Ishikawa (cell line): ENCODE measurements around the gene WDR64.

Source experiments
- CEBPB ChIP-seq: IDR thresholded peaks from 2 replicates; pipeline ENCODE4 v1.6.1; 2012
- CREB1 ChIP-seq: IDR thresholded peaks from 2 replicates; pipeline ENCODE4 v1.6.1; 2012; ENCODE audit warnings: low read depth
- EGR1 ChIP-seq: IDR thresholded peaks from 2 replicates; pipeline ENCODE4 v1.6.1; 2012
- EP300 ChIP-seq: IDR thresholded peaks from 2 replicates; pipeline ENCODE4 v1.6.1; 2012; ENCODE audit warnings: borderline replicate concordance
- FOXM1 ChIP-seq: IDR thresholded peaks from 2 replicates; pipeline ENCODE4 v1.6.1; 2012; ENCODE audit warnings: low read depth, borderline replicate concordance
- NFIC ChIP-seq: IDR thresholded peaks from 2 replicates; pipeline ENCODE4 v1.6.1; 2012
- RAD21 ChIP-seq: IDR thresholded peaks from 2 replicates; pipeline ENCODE4 v1.6.1; 2012; ENCODE audit warnings: low read depth
- TAF1 ChIP-seq: IDR thresholded peaks from 2 replicates; pipeline ENCODE4 v1.6.1; 2012; ENCODE audit warnings: low read depth, mild to moderate bottlenecking
- TCF12 ChIP-seq: IDR thresholded peaks from 2 replicates; pipeline ENCODE4 v1.6.1; 2012; ENCODE audit warnings: low read depth
- TEAD4 ChIP-seq: IDR thresholded peaks from 2 replicates; pipeline ENCODE4 v1.6.1; 2012
- YY1 ChIP-seq: IDR thresholded peaks from 2 replicates; pipeline ENCODE4 v1.6.1; 2012; ENCODE audit warnings: low read depth
- ZBTB7A ChIP-seq: IDR thresholded peaks from 2 replicates; pipeline ENCODE4 v1.6.1; 2012; ENCODE audit warnings: low read depth
- TF ChIP-seq, protein P1 (sequence below): IDR thresholded peaks from 2 replicates; pipeline ENCODE4 v1.6.1; 2012
- TF ChIP-seq, protein P2 (sequence below): IDR thresholded peaks from 2 replicates; pipeline ENCODE4 v1.6.1; 2012; ENCODE audit warnings: low read depth, mild to moderate bottlenecking
- TF ChIP-seq, protein P3 (sequence below): IDR thresholded peaks from 2 replicates; pipeline ENCODE4 v1.6.1; 2012

WDR64 gene

DNA sequence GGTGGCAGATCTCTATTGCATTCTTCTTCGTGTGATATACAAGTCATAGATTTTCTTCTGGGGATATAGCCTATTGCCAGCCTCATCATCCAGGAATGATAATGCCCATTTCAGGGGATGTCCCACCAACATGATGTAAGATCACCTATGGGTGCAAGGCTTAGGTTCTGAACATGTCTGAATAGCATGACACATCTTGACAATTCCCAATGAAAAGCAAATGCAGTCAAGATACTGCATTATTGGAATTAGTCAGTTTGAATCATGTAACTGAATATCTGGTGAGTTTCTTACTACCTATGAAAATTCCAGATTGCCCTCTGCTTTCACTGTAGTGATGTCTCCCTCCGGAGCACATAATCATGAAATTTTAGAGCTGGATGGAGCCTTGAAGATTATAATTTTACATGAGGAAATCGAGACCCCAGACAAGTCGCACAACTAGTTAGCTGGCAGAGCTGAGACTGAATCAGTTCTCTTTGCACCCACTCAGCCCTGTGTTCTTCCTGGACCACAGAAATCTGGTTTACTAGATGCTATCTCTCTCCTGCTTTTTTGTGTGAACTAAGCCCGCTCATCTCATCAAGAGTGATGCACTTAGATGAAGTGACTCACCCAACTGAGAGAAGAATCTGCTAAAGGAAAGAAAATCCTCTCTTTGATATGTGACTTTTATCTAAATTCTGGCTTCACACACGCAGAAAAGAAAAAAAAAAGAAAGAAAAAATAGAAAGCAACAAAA lies 65.0 kb downstream of the WDR64 start:
- TF ChIP-seq CREB1 = no peak

DNA sequence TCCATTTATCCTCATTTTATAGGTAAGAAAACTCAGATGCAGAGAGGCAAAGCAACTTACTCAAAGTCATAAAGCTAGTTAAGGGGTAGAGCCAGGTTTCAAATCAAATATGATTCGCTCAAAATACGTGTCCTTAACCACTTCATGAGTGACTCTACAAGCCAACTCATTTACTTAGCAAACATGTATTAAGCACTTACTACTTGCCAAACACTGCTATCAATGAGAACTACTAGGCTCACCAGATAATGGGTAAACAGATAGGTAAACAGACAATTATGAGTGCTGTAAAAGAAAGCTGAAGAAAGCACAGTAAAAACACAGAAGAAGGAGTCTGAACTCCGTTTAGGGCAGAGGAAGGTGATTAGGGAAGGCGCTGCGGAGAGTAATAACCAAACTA lies 65.9 kb downstream of the WDR64 start:
- TF ChIP-seq, protein P1, sequence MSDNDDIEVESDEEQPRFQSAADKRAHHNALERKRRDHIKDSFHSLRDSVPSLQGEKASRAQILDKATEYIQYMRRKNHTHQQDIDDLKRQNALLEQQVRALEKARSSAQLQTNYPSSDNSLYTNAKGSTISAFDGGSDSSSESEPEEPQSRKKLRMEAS = no peak
- TF ChIP-seq ZBTB7A = no peak
- no peak for TF ChIP-seq CEBPB
- TF ChIP-seq FOXM1 = no peak
- TF ChIP-seq EP300 = no peak
- TF ChIP-seq CREB1 = no peak
- TF ChIP-seq YY1 = no peak
- TF ChIP-seq TCF12 = no peak
- TF ChIP-seq TAF1 = no peak
- TF ChIP-seq, protein P2, sequence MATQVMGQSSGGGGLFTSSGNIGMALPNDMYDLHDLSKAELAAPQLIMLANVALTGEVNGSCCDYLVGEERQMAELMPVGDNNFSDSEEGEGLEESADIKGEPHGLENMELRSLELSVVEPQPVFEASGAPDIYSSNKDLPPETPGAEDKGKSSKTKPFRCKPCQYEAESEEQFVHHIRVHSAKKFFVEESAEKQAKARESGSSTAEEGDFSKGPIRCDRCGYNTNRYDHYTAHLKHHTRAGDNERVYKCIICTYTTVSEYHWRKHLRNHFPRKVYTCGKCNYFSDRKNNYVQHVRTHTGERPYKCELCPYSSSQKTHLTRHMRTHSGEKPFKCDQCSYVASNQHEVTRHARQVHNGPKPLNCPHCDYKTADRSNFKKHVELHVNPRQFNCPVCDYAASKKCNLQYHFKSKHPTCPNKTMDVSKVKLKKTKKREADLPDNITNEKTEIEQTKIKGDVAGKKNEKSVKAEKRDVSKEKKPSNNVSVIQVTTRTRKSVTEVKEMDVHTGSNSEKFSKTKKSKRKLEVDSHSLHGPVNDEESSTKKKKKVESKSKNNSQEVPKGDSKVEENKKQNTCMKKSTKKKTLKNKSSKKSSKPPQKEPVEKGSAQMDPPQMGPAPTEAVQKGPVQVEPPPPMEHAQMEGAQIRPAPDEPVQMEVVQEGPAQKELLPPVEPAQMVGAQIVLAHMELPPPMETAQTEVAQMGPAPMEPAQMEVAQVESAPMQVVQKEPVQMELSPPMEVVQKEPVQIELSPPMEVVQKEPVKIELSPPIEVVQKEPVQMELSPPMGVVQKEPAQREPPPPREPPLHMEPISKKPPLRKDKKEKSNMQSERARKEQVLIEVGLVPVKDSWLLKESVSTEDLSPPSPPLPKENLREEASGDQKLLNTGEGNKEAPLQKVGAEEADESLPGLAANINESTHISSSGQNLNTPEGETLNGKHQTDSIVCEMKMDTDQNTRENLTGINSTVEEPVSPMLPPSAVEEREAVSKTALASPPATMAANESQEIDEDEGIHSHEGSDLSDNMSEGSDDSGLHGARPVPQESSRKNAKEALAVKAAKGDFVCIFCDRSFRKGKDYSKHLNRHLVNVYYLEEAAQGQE = no peak
- no peak for TF ChIP-seq EGR1

DNA sequence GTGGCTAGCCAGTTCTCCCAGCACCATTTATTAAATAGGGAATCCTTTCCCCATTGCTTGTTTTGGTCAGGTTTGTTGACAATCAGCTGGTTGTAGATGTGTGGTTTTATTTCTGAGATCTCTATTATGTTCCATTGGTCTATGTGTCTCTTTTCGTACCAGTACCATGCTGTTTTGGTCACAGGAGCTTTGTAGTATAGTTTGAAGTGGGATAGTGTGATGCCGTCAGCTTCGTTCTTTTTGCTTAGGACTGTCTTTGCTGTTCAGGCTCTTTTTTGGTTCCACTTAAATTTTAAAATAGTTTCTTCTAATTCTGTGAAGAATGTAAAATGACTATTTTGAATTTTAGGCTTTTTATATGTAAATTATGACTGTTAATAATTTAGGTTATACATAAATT lies 68.9 kb downstream of the WDR64 start:
- TF ChIP-seq EP300 (no peak), CEBPB (no peak), CREB1 (no peak), TAF1 (no peak), FOXM1 (no peak), ZBTB7A (no peak), TEAD4 (no peak), TCF12 (no peak), EGR1 (no peak), NFIC (no peak), YY1 (no peak), RAD21 (no peak)
- TF ChIP-seq, protein P3, sequence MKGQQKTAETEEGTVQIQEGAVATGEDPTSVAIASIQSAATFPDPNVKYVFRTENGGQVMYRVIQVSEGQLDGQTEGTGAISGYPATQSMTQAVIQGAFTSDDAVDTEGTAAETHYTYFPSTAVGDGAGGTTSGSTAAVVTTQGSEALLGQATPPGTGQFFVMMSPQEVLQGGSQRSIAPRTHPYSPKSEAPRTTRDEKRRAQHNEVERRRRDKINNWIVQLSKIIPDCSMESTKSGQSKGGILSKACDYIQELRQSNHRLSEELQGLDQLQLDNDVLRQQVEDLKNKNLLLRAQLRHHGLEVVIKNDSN = no peak
- TF ChIP-seq, protein P1 = no peak

DNA sequence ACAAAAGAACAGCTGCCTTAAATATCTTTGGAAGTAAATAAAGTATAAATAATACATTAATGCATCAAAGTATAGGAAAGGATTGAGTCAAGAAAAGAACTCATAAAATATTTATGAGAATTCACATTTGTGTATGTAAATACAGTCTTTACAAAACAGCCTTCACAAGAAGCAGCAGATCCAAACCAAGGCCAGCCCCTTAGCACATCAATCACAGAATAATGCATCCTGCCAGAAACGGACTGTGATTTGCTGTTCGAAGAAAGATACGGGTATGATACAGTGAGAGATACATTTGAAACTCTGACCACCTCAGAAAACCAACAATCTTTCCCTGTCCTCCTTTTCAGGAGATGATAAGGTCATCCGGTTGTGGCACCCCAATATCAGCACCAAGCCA lies 70.9 kb downstream of the WDR64 start:
- TF ChIP-seq CEBPB = no peak
- TF ChIP-seq ZBTB7A = no peak
- TF ChIP-seq RAD21 = no peak
- no peak for TF ChIP-seq EP300
- TF ChIP-seq, protein P2 = no peak
- no peak for TF ChIP-seq CREB1
- no peak for TF ChIP-seq EGR1
- TF ChIP-seq, protein P3 = no peak
- no peak for TF ChIP-seq TAF1
- no peak for TF ChIP-seq YY1

DNA sequence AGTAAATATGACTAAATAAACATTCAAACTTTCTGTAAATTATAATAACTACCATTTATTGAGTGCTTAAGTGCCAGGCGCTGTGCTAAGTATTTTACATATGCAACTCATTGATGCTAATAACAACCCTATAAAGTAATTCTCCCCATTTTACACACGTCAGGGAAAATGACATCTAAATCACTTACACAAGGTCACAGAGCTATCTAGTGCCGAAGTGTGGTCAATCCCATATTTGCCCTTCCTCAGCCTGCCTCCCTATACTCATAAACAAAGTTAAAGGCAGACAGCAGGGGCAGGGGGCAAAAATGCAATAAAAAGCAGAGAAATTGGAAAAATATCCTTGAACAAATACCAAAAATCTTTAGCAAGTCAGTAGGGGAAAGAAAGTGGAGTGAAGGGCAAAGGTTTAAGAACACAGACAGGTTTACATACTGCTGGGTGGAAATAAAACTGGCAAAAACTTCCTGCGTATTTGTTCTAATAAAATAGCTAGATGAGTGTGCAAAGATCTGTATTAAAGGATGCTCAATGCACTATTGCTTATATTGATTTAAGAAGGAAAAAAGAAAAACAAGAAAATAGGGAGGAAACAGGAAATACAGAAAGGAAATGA lies 72.8 kb downstream of the WDR64 start:
- TF ChIP-seq NFIC (no peak), EGR1 (no peak), YY1 (no peak), CEBPB (no peak), EP300 (no peak), RAD21 (no peak), FOXM1 (no peak)
- TF ChIP-seq, protein P2 = no peak
